Subcutaneous adipose tissue (tissue), 4 donors: ENCODE measurements around the gene TCTN3. TPM values are rescaled to one million over a fixed set of nuclear protein-coding genes. Genes with fewer than 3 reads are reported as not detected.

Experiments used
- CTCF ChIP-seq: fragments of 450-650 bp; IDR thresholded peaks from one replicate; pipeline ENCODE4 v1.5.1; 2016; ENCODE audit warnings: low read depth, mild to moderate bottlenecking, control low read depth, antibody characterized with exemption, moderate library complexity
- total RNA-seq, 4 donors: library from RNA; depleted of rRNA; stranded (reverse); fragments of >200 nt; gene quantifications; one replicate each; pipeline ENCODE4 v1.1.0, GENCODE V29; 2016

Gene TCTN3
- total RNA-seq, 4 donors from 2014 or later, result 16.0 to 27.6 (median 17.7) TPM

DNA sequence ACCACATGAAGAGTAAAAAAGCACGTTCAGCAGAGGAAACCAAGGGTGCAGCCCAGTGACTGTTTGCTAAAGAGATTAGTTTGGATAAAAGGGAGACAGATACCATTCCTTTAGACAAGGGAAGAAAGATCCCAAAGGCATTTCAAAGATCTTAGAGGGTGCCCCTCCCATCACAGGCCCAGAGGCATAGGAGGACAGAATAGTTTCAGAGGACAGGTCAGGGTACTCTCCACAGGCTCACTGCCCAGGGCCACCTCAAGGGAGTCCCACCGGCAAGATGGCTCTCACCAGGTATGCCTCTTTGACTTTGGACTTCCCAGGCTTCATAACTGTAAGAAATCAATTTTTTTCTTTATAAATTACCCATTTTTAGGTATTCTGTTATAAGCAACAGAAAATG is 4.7 kb upstream of the TCTN3 start:
- no peak for TF ChIP-seq CTCF

- no peak for TF ChIP-seq CTCF
Observed at GRCh38 chr10:95697429-95697828, 3.7 kb upstream of the TCTN3 start.

- TF ChIP-seq CTCF, result no peak
Observed at GRCh38 chr10:95694665-95695064, 938 bp upstream of the TCTN3 start.

- no peak for TF ChIP-seq CTCF
Observed at GRCh38 chr10:95693071-95693667, 558 bp downstream of the TCTN3 start.

- no peak for TF ChIP-seq CTCF
Observed at GRCh38 chr10:95691281-95691680, 2.4 kb downstream of the TCTN3 start.

DNA sequence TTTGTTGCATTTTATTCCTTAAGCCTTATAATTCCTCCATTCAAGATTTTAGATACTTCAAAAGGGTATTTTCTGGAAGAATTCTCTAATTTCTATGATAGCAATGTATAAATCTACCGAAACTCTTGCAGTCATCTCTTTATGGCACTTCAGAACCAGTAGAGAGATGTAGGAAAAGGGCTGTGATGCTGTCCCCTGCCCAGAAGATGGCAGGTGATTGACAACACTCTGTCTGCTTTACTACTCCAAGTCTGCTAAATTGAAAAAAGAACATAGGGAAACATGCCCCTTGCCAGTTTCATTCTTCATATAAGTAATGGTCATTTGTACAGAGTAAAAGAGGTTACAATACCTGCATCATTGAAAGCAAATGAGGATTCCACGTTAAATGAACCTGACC is 5.1 kb downstream of the TCTN3 start:
- TF ChIP-seq CTCF, result no peak

- TF ChIP-seq CTCF, result no peak
Observed at GRCh38 chr10:95683966-95684365, 9.8 kb downstream of the TCTN3 start.
